Stomach smooth muscle (tissue), 2 donors: Measurements from ENCODE around the gene GPATCH1.

Experiments
- H3K27ac ChIP-seq: one replicate; pipeline ENCODE4 v1.7.0; 2013; ENCODE audit warnings: mild to moderate bottlenecking, low read length, inconsistent platforms
- H3K27me3 ChIP-seq, 2 donors: one replicate each; pipeline ENCODE4 v1.7.0; 2013; ENCODE audit warnings: low read length in 2 of 2; ENCODE audit not compliant: insufficient read depth in 2 of 2, control insufficient read depth in 1 of 2
- H3K36me3 ChIP-seq, 2 donors: one replicate each; pipeline ENCODE4 v1.7.0; 2013; ENCODE audit warnings: low read length in 2 of 2; ENCODE audit not compliant: control insufficient read depth in 2 of 2, insufficient read depth in 2 of 2
- H3K4me1 ChIP-seq: one replicate; pipeline ENCODE4 v1.7.0; 2013; ENCODE audit warnings: low read length; ENCODE audit not compliant: control insufficient read depth, insufficient read depth
- H3K4me3 ChIP-seq, 2 donors: one replicate each; pipeline ENCODE4 v1.7.0; 2013; ENCODE audit warnings: low read length in 2 of 2
- H3K9ac ChIP-seq, 2 donors: one replicate each; pipeline ENCODE4 v1.7.0; 2013; ENCODE audit warnings: low read length in 2 of 2, mild to moderate bottlenecking in 1 of 2
- H3K9me3 ChIP-seq, 2 donors: one replicate each; pipeline ENCODE4 v1.7.0; 2013; ENCODE audit warnings: low read length in 2 of 2; ENCODE audit not compliant: control insufficient read depth in 2 of 2
- donor health status: healthy.
- donor health status: Pancreatic carcinoma.

The GPATCH1 gene

GRCh38 chr19:33047422-33047821, 33.6 kb upstream of the GPATCH1 start:
- Histone ChIP-seq H3K27me3 (no peaks in the 10 kb centered on the region), H3K4me3 (no peak overlapping the region), H3K9me3 (no peaks in the 10 kb centered on the region), H3K27ac (no peak overlapping the region), H3K9ac (no peak overlapping the region), H3K4me1 (no peaks in the 10 kb centered on the region), H3K36me3 (no peaks in the 10 kb centered on the region)

GRCh38 chr19:33048806-33049676, 31.9 kb upstream of the GPATCH1 start:
- Histone ChIP-seq H3K4me1 (no peaks in the 10 kb centered on the region), H3K4me3 (no peak overlapping the region), H3K27me3 (no peaks in the 10 kb centered on the region), H3K36me3 (no peaks in the 10 kb centered on the region), H3K9me3 (no peaks in the 10 kb centered on the region), H3K27ac (no peak overlapping the region), H3K9ac (no peak overlapping the region)

- Histone ChIP-seq H3K36me3 (no peaks in the 10 kb centered on the region), H3K4me3 (no peak overlapping the region), H3K4me1 (no peaks in the 10 kb centered on the region), H3K9me3 (no peaks in the 10 kb centered on the region), H3K27me3 (no peaks in the 10 kb centered on the region), H3K9ac (no peak overlapping the region), H3K27ac (no peak overlapping the region)
These were observed 30.9 kb upstream of the GPATCH1 start for GRCh38 chr19:33050110-33050509.

GRCh38 chr19:33052352-33052972, 28.5 kb upstream of the GPATCH1 start:
- Histone ChIP-seq H3K4me3 (no peak overlapping the region), H3K27ac (no peak overlapping the region), H3K27me3 (no peaks in the 10 kb centered on the region), H3K9ac (no peak overlapping the region), H3K9me3 (no peaks in the 10 kb centered on the region), H3K4me1 (no peaks in the 10 kb centered on the region), H3K36me3 (no peaks in the 10 kb centered on the region)

- H3K27ac ChIP-seq, result no peak overlapping the region
These were observed 26.4 kb upstream of the GPATCH1 start for GRCh38 chr19:33054623-33055022.

GRCh38 chr19:33055718-33056117, 25.3 kb upstream of the GPATCH1 start:
- Histone ChIP-seq H3K27ac (no peak overlapping the region), H3K36me3 (no peaks in the 10 kb centered on the region), H3K9me3 (no peaks in the 10 kb centered on the region), H3K4me1 (no peaks in the 10 kb centered on the region), H3K9ac (no peak overlapping the region), H3K27me3 (peaks cover 0 to 3% of the 10 kb centered on the region in 2 donors), H3K4me3 (no peak overlapping the region)

More at GRCh38 chr19:33054623-33055022, 26.4 kb upstream of the GPATCH1 start:
- no peaks in the 10 kb centered on the region for H3K27me3 ChIP-seq
- H3K36me3 ChIP-seq, result no peaks in the 10 kb centered on the region
- H3K4me1 ChIP-seq, result no peaks in the 10 kb centered on the region
- H3K9me3 ChIP-seq, result no peaks in the 10 kb centered on the region
- no peak overlapping the region for H3K9ac ChIP-seq
- no peak overlapping the region for H3K4me3 ChIP-seq

- Histone ChIP-seq H3K27me3 (peaks cover 12 to 19% of the 10 kb centered on the region in 2 donors), H3K36me3 (no peaks in the 10 kb centered on the region), H3K4me3 (no peak overlapping the region), H3K4me1 (peaks cover 7% of the 10 kb centered on the region), H3K27ac (no peak overlapping the region), H3K9ac (no peak overlapping the region), H3K9me3 (no peaks in the 10 kb centered on the region)
These were observed 20.4 kb upstream of the GPATCH1 start for GRCh38 chr19:33060586-33060985.

GRCh38 chr19:33062902-33063301, 18.1 kb upstream of the GPATCH1 start:
- Histone ChIP-seq H3K27ac (no peak overlapping the region), H3K36me3 (no peaks in the 10 kb centered on the region), H3K4me1 (peaks cover 7% of the 10 kb centered on the region), H3K4me3 (no peak overlapping the region), H3K9ac (no peak overlapping the region), H3K27me3 (peaks cover 12 to 19% of the 10 kb centered on the region in 2 donors), H3K9me3 (no peaks in the 10 kb centered on the region)

GRCh38 chr19:33063356-33063752, 17.6 kb upstream of the GPATCH1 start:
- Histone ChIP-seq H3K27ac (no peak overlapping the region), H3K9me3 (no peaks in the 10 kb centered on the region), H3K9ac (no peak overlapping the region), H3K36me3 (no peaks in the 10 kb centered on the region), H3K27me3 (peaks cover 12 to 19% of the 10 kb centered on the region in 2 donors), H3K4me1 (peaks cover 7% of the 10 kb centered on the region), H3K4me3 (no peak overlapping the region)

GRCh38 chr19:33063753-33064457, 17.1 kb upstream of the GPATCH1 start:
- Histone ChIP-seq H3K36me3 (no peaks in the 10 kb centered on the region), H3K27me3 (peaks cover 12 to 19% of the 10 kb centered on the region in 2 donors), H3K4me3 (peak overlapping the region; percentile 46 to 63), H3K27ac (no peak overlapping the region), H3K4me1 (peaks cover 7% of the 10 kb centered on the region), H3K9ac (no peak overlapping the region), H3K9me3 (no peaks in the 10 kb centered on the region)
